ENCODE results near the gene HS6ST3.

The HS6ST3 gene

GRCh38 chr13:96673825-96674224, 583.9 kb downstream of the HS6ST3 start:
- ATAC-seq = no peak

- ATAC-seq = no peak
These were observed 587.1 kb downstream of the HS6ST3 start for GRCh38 chr13:96677029-96677428.

DNA sequence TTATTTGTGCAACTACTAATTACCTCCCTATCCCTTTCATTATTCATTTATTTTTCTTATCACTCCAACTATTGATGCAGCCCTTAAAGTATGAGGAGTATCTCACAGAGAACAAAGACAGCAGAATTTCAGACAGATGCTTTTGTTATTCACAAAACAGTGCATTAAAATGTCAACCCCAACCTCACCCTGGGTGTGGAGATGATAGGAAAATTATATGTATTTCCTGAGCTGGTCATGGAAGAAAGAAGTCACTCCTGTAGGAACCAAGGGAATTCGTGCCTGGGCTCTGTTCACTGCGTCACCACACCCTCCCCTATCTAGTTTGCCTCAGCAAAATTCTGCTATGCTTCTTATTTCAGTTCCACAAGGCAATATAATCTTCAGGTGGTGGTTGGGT, 588.9 kb downstream of the HS6ST3 start:
- no peak for ATAC-seq

GRCh38 chr13:96680898-96681297, 591.0 kb downstream of the HS6ST3 start:
- no peak for ATAC-seq

GRCh38 chr13:96681766-96682165, 591.9 kb downstream of the HS6ST3 start:
- no peak for ATAC-seq

GRCh38 chr13:96684469-96684868, 594.6 kb downstream of the HS6ST3 start:
- no peak for ATAC-seq

GRCh38 chr13:96684907-96685306, 595.0 kb downstream of the HS6ST3 start:
- no peak for ATAC-seq

- no peak for ATAC-seq
These were observed 596.4 kb downstream of the HS6ST3 start for GRCh38 chr13:96686286-96686685.

GRCh38 chr13:96687191-96687590, 597.3 kb downstream of the HS6ST3 start:
- no peak for ATAC-seq

GRCh38 chr13:96690998-96691397, 601.1 kb downstream of the HS6ST3 start:
- no peak for ATAC-seq

GRCh38 chr13:96696389-96696900, 606.5 kb downstream of the HS6ST3 start:
- no peak for ATAC-seq

DNA sequence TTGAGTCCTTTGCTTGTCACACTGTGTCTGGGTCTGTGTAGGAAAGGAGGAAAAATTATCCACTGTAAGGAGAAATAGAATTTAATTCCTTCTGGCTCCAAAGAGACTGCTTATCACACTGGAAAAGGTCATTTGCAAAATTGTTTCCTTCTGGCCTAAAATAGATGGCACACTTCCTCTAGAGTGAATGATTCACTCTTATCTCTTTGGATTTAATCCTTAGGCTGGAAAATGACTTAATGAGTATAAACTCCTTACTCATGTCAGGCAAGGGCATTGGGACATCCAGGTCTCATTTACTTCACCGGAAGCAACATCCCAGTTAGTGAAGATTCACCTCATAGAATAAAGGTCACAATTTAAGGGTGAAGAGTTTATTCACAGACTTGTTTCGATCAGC, 610.8 kb downstream of the HS6ST3 start:
- ATAC-seq = no peak

- no peak for ATAC-seq
These were observed 617.2 kb downstream of the HS6ST3 start for GRCh38 chr13:96707146-96707545.

DNA sequence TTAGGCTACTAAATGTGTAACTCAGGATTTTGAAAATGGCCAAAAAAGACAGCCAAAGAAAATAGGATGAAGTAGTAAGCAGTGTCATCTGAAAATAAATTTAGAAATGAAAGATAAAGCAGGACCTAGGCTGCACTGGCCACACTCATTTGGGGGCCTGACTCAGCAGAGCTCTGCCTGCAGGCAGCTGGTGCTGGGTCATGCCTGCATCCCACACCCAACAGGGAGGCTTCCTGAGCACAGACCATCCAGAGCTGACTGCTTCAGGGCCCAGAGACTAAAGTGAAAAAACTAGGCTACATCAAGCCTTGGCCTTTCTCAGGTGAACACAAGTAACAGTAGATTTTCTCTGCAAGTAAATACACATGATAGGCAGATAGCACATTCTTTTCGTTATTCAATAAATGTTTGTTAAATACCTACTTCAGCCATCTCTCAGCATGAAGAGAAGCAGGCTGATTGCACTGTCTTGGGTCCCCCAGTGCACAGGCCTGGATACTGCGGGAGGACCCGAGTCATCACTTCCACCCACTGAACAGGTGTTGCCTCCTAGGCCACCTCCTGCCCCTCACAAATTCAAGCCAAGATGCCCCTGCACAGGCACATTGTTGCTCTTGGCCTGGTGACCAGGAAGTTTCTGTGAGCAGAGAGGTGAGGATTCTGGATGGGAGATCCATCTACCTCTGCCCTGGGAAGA, 620.4 kb downstream of the HS6ST3 start:
- no peak for ATAC-seq

- ATAC-seq = no peak
These were observed 630.5 kb downstream of the HS6ST3 start for GRCh38 chr13:96720446-96720845.

GRCh38 chr13:96726651-96727050, 636.7 kb downstream of the HS6ST3 start:
- ATAC-seq = no peak

- no peak for ATAC-seq
These were observed 638.6 kb downstream of the HS6ST3 start for GRCh38 chr13:96728463-96728862.

DNA sequence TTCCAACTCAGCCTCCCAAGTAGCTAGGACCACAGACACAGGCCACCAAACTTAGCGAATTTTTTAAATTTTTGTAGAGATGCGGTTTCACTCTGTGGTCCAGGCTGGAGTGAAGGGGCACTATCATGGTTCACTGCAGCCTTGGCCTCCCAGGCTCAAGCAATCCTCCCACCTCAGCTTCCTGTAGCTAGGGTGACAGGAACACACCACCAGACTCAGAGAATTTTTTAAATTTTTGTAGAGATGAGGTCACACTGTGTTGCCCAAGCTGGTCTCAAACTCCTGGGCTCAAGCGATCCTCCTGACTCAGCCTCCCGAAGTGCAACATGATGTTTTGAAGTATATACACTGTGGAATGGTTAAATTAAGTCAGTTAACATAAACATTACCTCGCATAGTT, 640.8 kb downstream of the HS6ST3 start:
- no peak for ATAC-seq

- ATAC-seq = no peak
These were observed 644.6 kb downstream of the HS6ST3 start for GRCh38 chr13:96734499-96734898.

GRCh38 chr13:96741779-96742178, 651.9 kb downstream of the HS6ST3 start:
- ATAC-seq = no peak

- no peak for ATAC-seq
These were observed 653.6 kb downstream of the HS6ST3 start for GRCh38 chr13:96743296-96744089.

DNA sequence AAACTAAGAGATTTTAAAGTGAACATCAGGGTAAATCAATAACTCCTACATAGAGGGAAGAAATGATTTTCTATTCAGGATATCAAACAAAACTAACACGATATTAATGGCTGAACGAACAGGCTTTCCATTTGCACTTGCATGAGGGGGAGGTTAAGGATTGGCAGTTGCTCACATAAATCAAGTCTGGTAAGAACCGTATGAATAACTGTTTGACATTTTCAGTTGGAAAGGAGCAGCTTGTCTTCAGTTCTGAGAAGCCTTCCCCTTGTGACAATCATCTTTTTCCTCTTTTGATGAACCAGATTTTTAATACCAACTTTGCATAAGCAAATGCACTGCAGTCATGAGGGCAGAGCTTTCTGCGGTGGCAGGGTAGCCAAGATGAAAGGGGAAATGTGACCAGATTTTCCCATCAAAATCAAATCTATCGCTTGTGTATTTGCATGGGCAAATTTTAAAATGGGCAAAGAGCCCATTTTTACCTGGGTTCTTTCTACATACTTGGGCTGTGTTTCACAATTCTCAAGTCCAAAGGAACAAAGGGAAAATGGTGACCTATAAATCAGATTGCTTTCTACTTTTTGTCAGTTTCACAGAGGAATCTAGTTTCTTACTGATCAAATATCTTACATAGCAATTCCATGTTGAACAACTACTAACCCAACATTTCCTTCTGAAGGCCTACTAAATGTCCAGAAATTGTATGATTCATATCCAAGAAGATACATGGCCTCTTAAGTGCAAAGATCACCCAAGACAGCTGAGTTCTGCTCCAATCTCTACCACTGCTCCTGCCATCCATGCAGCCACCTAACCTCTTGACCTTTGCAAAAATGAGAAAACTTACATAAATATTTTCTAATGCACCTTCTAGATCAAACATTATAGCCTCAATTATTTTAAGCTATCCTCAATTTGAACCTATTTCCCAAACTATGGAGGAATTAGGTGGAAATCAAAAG, 654.7 kb downstream of the HS6ST3 start:
- ATAC-seq = no peak

DNA sequence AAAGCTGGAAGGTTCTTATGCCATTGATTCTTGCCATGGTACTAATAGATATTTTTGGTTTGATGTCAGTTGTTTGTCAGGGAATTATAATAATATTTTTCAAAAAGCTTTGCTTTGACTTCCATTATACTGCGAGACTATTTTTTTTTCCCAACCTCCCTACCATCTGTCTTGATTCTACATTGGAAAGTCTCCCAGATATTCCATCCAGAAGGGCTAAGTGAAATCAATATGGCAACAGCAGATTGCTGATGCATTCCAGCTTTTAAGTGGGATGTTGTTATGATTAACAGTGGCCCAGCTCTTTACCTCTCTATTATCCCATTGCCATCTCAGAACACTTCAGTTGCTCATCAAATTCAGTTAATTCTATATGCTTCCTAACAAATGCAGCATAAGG, 657.0 kb downstream of the HS6ST3 start:
- ATAC-seq = no peak
